ENCODE data around the gene A4GALT.

Gene A4GALT

DNA sequence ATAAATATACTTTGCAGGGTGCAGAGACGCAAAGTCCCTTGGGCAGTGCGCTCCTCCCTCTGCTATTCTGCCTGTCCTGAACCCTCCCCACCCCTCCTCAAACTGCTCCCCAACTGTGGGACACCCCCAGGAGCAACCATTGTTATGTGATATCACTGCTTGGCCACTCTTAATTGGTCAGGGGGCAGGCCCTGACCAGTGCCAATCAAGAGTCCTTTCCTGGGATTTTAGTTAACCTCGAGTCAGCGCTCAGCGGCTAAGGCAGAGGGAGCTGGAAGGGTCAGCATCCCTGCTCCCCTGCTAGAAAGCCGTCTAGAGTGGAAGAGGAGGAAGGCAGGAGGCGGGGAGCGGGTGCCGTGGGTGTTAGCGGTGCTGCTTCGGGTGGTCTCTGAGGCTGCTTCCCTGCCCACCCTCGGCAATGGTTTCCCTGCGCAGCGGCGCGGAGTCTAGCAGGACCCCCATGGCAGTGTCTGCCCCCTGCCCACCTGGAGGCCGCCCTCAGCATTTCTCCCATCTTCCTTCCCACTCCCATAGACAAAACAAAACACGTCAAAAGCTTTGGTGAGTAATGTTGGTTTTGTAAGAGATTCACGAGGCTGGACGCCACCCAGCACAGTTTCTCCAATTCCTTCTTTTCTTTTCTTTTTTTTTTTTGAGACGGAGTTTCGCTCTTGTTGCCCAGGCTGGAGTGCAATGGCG is 38.4 kb upstream of the A4GALT start:
- TF ChIP-seq SIN3A (IDR thresholded peaks at IDR 0.05; ENCODE audit: borderline replicate concordance, insufficient read depth, low read length) (no peak), POLR2AphosphoS5 (IDR thresholded peaks at IDR 0.05; ENCODE audit: low read depth, low read length) (no peak), TAF1 (IDR thresholded peaks at IDR 0.05; ENCODE audit: borderline replicate concordance, insufficient read depth, low read length) (no peak), FOXP2 (optimal IDR thresholded peaks at IDR 0.05; ENCODE audit: borderline replicate concordance, extremely low read depth, extremely low read length, insufficient read depth) (no peak), REST (IDR thresholded peaks at IDR 0.05; ENCODE audit: insufficient read depth in 1 of 2, low read depth in 2 of 2, low read length in 2 of 2) (no peak)

DNA sequence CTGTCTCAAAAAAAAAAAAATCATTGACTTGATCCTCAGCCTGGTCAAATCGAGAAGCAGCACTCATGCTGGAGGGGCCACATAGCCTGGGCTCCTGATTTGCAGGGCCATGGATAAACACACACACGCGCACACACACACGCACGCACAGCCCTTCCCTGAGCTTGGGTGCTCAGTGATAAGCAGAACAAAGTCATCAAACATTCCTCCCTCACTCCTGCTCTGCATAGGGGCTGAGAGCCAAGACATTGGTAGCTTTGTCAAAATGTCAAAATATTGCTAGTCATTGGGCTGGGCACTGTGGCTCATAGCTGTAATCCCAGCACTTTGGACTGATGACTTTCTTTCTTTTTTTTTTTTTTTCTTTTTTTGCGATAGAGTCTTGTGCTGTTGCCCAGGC is 34.0 kb upstream of the A4GALT start:
- TF ChIP-seq SIN3A (IDR thresholded peaks at IDR 0.05; ENCODE audit: borderline replicate concordance, insufficient read depth, low read length) (no peak), TAF1 (IDR thresholded peaks at IDR 0.05; ENCODE audit: borderline replicate concordance, insufficient read depth, low read length) (no peak), REST (IDR thresholded peaks at IDR 0.05; ENCODE audit: insufficient read depth in 1 of 2, low read depth in 2 of 2, low read length in 2 of 2) (no peak), POLR2AphosphoS5 (IDR thresholded peaks at IDR 0.05; ENCODE audit: low read depth, low read length) (no peak), FOXP2 (optimal IDR thresholded peaks at IDR 0.05; ENCODE audit: borderline replicate concordance, extremely low read depth, extremely low read length, insufficient read depth) (no peak)

DNA sequence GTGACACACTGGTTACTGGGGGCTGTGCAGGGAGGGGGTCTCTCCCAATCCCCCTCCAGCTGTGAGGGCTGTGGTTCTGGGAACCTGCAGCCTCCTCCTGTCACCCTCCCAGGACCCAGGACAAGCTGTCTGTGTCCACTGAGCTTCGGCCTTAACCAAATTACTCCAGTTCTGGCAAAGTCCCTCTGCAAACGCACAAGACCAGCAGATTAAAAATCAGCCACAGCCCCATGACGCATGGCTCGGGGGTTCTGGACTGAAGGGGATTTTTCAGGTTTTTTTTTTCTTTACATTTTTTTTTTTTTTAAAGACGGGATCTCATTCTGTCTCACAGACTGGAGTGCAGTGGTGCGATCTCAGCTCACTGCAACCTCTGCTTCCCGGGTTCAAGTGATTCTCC is 32.2 kb upstream of the A4GALT start:
- no peak for TF ChIP-seq SIN3A (IDR thresholded peaks at IDR 0.05; ENCODE audit: borderline replicate concordance, insufficient read depth, low read length)
- TF ChIP-seq FOXP2 (optimal IDR thresholded peaks at IDR 0.05; ENCODE audit: borderline replicate concordance, extremely low read depth, extremely low read length, insufficient read depth), result no peak
- TF ChIP-seq TAF1 (IDR thresholded peaks at IDR 0.05; ENCODE audit: borderline replicate concordance, insufficient read depth, low read length), result no peak
- TF ChIP-seq POLR2AphosphoS5 (IDR thresholded peaks at IDR 0.05; ENCODE audit: low read depth, low read length), result no peak
- no peak for TF ChIP-seq REST (IDR thresholded peaks at IDR 0.05; ENCODE audit: insufficient read depth in 1 of 2, low read depth in 2 of 2, low read length in 2 of 2)

DNA sequence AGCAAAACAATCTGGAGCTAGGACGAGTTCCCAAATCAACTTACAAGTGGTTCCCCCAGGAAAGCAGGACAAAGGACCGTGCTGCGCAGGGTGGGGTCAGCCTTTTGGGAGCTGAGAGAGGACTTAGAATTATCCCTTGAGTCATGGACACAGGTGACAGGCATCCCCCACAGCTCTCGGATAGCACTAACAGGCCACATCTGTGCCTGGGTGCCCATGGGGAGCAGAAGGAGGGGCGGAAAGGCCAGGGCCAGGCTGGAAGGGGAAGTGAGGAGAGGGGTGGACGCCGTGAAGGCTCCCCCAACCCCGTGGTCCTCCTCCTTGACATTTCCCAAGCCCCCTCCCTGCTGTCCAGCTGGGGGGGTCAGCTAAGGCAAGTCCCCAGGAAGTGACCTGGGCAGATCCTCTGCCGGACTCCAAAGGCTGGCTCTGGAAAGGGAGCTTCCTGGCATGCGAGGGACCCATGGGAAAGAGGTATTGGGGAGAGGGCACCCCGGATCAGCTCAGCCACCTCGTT is 31.6 kb upstream of the A4GALT start:
- TF ChIP-seq FOXP2 (optimal IDR thresholded peaks at IDR 0.05; ENCODE audit: borderline replicate concordance, extremely low read depth, extremely low read length, insufficient read depth) (no peak), TAF1 (IDR thresholded peaks at IDR 0.05; ENCODE audit: borderline replicate concordance, insufficient read depth, low read length) (no peak), POLR2AphosphoS5 (IDR thresholded peaks at IDR 0.05; ENCODE audit: low read depth, low read length) (no peak), REST (IDR thresholded peaks at IDR 0.05; ENCODE audit: insufficient read depth in 1 of 2, low read depth in 2 of 2, low read length in 2 of 2) (no peak), SIN3A (IDR thresholded peaks at IDR 0.05; ENCODE audit: borderline replicate concordance, insufficient read depth, low read length) (no peak)
